SK-N-SH (cell line): Measurements from ENCODE around the gene IMPA2. TPM values are rescaled to one million over a fixed set of nuclear protein-coding genes. Genes with fewer than 3 reads are reported as not detected.

ENCODE experiments used
- CTCF ChIA-PET: fragments of 300-600, 350-600 bp; formaldehyde crosslinking; extraction: SDS; loops from one replicate; lab custom pipeline; 2021; lab: Yijun Ruan, JAX
- POLR2A ChIA-PET: fragments of 350-600 bp; sonication (Branson Sonifier 250); formaldehyde crosslinking; extraction: SDS; loops from one replicate; lab custom pipeline; 2020; ENCODE audit warnings: antibody characterized with exemption, inconsistent platforms; lab: Yijun Ruan, JAX
- DNase-seq: peaks from one replicate; pipeline ENCODE4 v3.0.0; 2012
- H2AFZ ChIP-seq: fragments of 200-600 bp; sonication (generic); 2 replicates; pipeline ENCODE4 v1.8.1; 2016; ENCODE audit warnings: antibody characterized with exemption, mild to moderate bottlenecking, low read depth
- H3F3A ChIP-seq: fragments of 200-600 bp; sonication (generic); replicated peaks from 2 replicates; pipeline ENCODE3; 2016; ENCODE audit warnings: antibody characterized with exemption, mild to moderate bottlenecking; ENCODE audit not compliant: insufficient read depth
- H3K27ac ChIP-seq, 2 experiments: fragments of 200-500 bp in 1 of 2; fragments of 200-600 bp in 1 of 2; sonication (Bioruptor generic) in 1 of 2; sonication (generic), shearing (Covaris generic) in 1 of 2; 2 replicates each; pipeline versions ENCODE4 v1.5.1 to v1.6.1; 2014 to 2016; ENCODE audit warnings: low read depth in 2 of 2, inconsistent platforms in 1 of 2, low read length in 1 of 2, mild to moderate bottlenecking in 1 of 2, mixed read lengths in 1 of 2
- H3K27me3 ChIP-seq: fragments of 200-600 bp; sonication (generic), shearing (Covaris generic); 2 replicates; pipeline ENCODE4 v1.6.1; 2016; ENCODE audit warnings: mixed run types; ENCODE audit not compliant: insufficient read depth
- H3K36me3 ChIP-seq, 2 experiments: fragments of 200-500 bp in 1 of 2; fragments of 200-600 bp in 1 of 2; sonication (Bioruptor generic) in 1 of 2; sonication (generic) in 1 of 2; replicated peaks in 1 of 2; 2 replicates each; pipeline versions ENCODE3 to v1.5.1; 2014 to 2016; ENCODE audit warnings: low read length in 1 of 2, mild to moderate bottlenecking in 1 of 2; ENCODE audit not compliant: insufficient read depth in 2 of 2, control insufficient read depth in 1 of 2
- H3K4me1 ChIP-seq, 2 experiments: fragments of 200-500 bp in 1 of 2; fragments of 200-600 bp in 1 of 2; sonication (Bioruptor generic) in 1 of 2; sonication (generic), shearing (Covaris generic) in 1 of 2; 2 replicates each; pipeline versions ENCODE4 v1.5.1 to v1.6.1; 2014 to 2016; ENCODE audit warnings: low read depth in 1 of 2, low read length in 1 of 2, mixed run types in 1 of 2; ENCODE audit not compliant: insufficient read depth in 2 of 2, control insufficient read depth in 1 of 2
- H3K4me2 ChIP-seq: fragments of 200-600 bp; sonication (generic), shearing (Covaris generic); 2 replicates; pipeline ENCODE4 v1.6.1; 2017; ENCODE audit warnings: mixed run types
- H3K4me3 ChIP-seq, 2 experiments: fragments of 200-500 bp in 1 of 2; fragments of 200-600 bp in 1 of 2; sonication (Bioruptor generic) in 1 of 2; sonication (generic), shearing (Covaris generic) in 1 of 2; 2 replicates each; pipeline versions ENCODE4 v1.5.1 to v1.8.1; 2014 to 2016; ENCODE audit warnings: low read depth in 2 of 2, inconsistent platforms in 1 of 2, low read length in 1 of 2, mild to moderate bottlenecking in 1 of 2, mixed read lengths in 1 of 2, moderate library complexity in 1 of 2
- H3K79me2 ChIP-seq: fragments of 200-600 bp; sonication (generic); 2 replicates; pipeline ENCODE4 v1.8.1; 2017; ENCODE audit warnings: mild to moderate bottlenecking; ENCODE audit not compliant: insufficient read depth
- H3K9ac ChIP-seq: fragments of 200-600 bp; sonication (generic); 2 replicates; pipeline ENCODE4 v1.6.1; 2017; ENCODE audit warnings: mixed run types
- H3K9me2 ChIP-seq: fragments of 200-600 bp; sonication (generic); 2 replicates; pipeline ENCODE4 v1.6.1; 2017; ENCODE audit warnings: mixed run types
- H3K9me3 ChIP-seq: fragments of 200-600 bp; sonication (generic); 2 replicates; pipeline ENCODE4 v1.6.1; 2017; ENCODE audit warnings: mixed run types, mild to moderate bottlenecking, moderate library complexity
- H4K20me1 ChIP-seq: fragments of 200-600 bp; sonication (generic); 2 replicates; pipeline ENCODE4 v1.6.1; 2017; ENCODE audit warnings: mild to moderate bottlenecking, mixed run types; ENCODE audit not compliant: insufficient read depth
- CHD2 ChIP-seq: fragments of 150-350 bp; IDR thresholded peaks from 2 replicates; pipeline ENCODE4 v1.6.1; 2018; ENCODE audit warnings: low read length; ENCODE audit not compliant: partially characterized antibody
- EP300 ChIP-seq, 2 experiments: IDR thresholded peaks; 2 replicates each; pipeline versions ENCODE4 v1.4.0 to v1.6.1; 2012; ENCODE audit warnings: borderline replicate concordance in 1 of 2, low read depth in 1 of 2, low read length in 1 of 2
- FOSL2 ChIP-seq: IDR thresholded peaks from 2 replicates; pipeline ENCODE4 v1.4.0; 2012; ENCODE audit warnings: low read depth, mild to moderate bottlenecking, moderate library complexity, borderline replicate concordance
- FOXJ3 ChIP-seq: sonication (generic); formaldehyde crosslinking; IDR thresholded peaks from 2 replicates; pipeline ENCODE4 v1.5.1; 2020; ENCODE audit warnings: mild to moderate bottlenecking, missing genetic modification reagents
- GATA2 ChIP-seq: sonication (generic); formaldehyde crosslinking; IDR thresholded peaks from 2 replicates; pipeline ENCODE4 v1.5.0; 2020; ENCODE audit warnings: mild to moderate bottlenecking, missing genetic modification reagents
- JUND ChIP-seq: IDR thresholded peaks from 2 replicates; pipeline ENCODE4 v1.4.0; 2012
- MAX ChIP-seq: IDR thresholded peaks from 2 replicates; pipeline ENCODE4 v1.4.0; 2012; ENCODE audit warnings: low read depth
- MEF2A ChIP-seq: IDR thresholded peaks from 2 replicates; pipeline ENCODE4 v1.4.0; 2012; ENCODE audit warnings: low read depth, borderline replicate concordance
- NFIC ChIP-seq: IDR thresholded peaks from 2 replicates; pipeline ENCODE4 v1.4.0; 2012; ENCODE audit warnings: borderline replicate concordance
- PBX3 ChIP-seq: IDR thresholded peaks from 2 replicates; pipeline ENCODE4; 2012
- RAD21 ChIP-seq: IDR thresholded peaks from 2 replicates; pipeline ENCODE4 v1.6.1; 2012; ENCODE audit warnings: mild to moderate bottlenecking, low read length
- RCOR1 ChIP-seq: fragments of 150-350 bp; IDR thresholded peaks from 2 replicates; pipeline ENCODE4 v1.6.1; 2017; ENCODE audit warnings: antibody characterized with exemption, low read length
- REST ChIP-seq: IDR thresholded peaks from 2 replicates; pipeline ENCODE4 v1.6.1; 2012; ENCODE audit warnings: mild to moderate bottlenecking, low read depth, low read length, moderate library complexity
- RXRA ChIP-seq: IDR thresholded peaks from 2 replicates; pipeline ENCODE4 v1.4.0; 2012; ENCODE audit warnings: low read depth, mild to moderate bottlenecking, borderline replicate concordance
- SIN3A ChIP-seq: IDR thresholded peaks from 2 replicates; pipeline ENCODE4 v1.6.1; 2012; ENCODE audit warnings: low read depth, mild to moderate bottlenecking, low read length, moderate library complexity, borderline replicate concordance
- USF1 ChIP-seq: IDR thresholded peaks from 2 replicates; pipeline ENCODE4 v1.4.0; 2012; ENCODE audit warnings: low read depth, borderline replicate concordance
- USF2 ChIP-seq: fragments of 150-350 bp; IDR thresholded peaks from 2 replicates; pipeline ENCODE4 v1.6.1; 2017; ENCODE audit warnings: antibody characterized with exemption, low read length, low read depth, borderline replicate concordance
- YY1 ChIP-seq: IDR thresholded peaks from 2 replicates; pipeline ENCODE4 v1.4.0; 2012; ENCODE audit warnings: low read depth, mild to moderate bottlenecking
- ZBTB33 ChIP-seq: IDR thresholded peaks from 2 replicates; pipeline ENCODE4 v1.4.0; 2012; ENCODE audit warnings: low read depth, borderline replicate concordance
- WGBS: methylation state at CpG from one replicate; pipeline ENCODE4 v1.1.6; 2017; ENCODE audit warnings: low lambda C conversion rate; 5-methylcytosine and 5-hydroxymethylcytosine counted together
- polyA plus RNA-seq, 3 experiments: library from polyadenylated mRNA; depleted of rRNA; stranded (reverse); fragments of >200 nt; gene quantifications; 2 replicates each; pipeline ENCODE4 v1.2.3, GENCODE V29; 2012

The IMPA2 gene
- polyA plus RNA-seq, 1 of the 3 experiments (the other 2 are of a cell fraction), result 0.18 TPM

GRCh38 chr18:12064086-12064763 is 82.9 kb downstream of the IMPA2 start:
- Histone ChIP-seq H3K4me1 (peaks cover 0 to 14% of the 10 kb centered on the region in 2 experiments; a peak in 1 of 4 replicates), H3K27ac (no peak overlapping the region), H4K20me1 (no peaks in the 10 kb centered on the region), H3K27me3 (no peaks in the 10 kb centered on the region), H3K4me3 (no peak overlapping the region), H3F3A (no peaks in the 10 kb centered on the region), H3K79me2 (no peaks in the 10 kb centered on the region), H3K36me3 (no peaks in the 10 kb centered on the region), H3K9me2 (no peaks in the 10 kb centered on the region), H3K9me3 (no peaks in the 10 kb centered on the region), H2AFZ (no peak overlapping the region), H3K9ac (no peak overlapping the region), H3K4me2 (no peak overlapping the region)
- ChIA-PET CTCF (interaction anchor here (1.5 kb wide), 1 partner anchor 26 kb away, joined by 3 read pairs; no protein-coding TSS in a partner anchor), POLR2A (no interaction called here)
- DNase-seq, result no peak
- 64% methylated on average over 3 of the region's 7 CpGs for WGBS
- TF ChIP-seq NFIC (no peak), RXRA (no peak), EP300 (IDR thresholded peaks at IDR 0.05; ENCODE audit: borderline replicate concordance in 1 of 2, low read depth in 1 of 2, low read length in 1 of 2) (no peak), MAX (no peak), ZBTB33 (no peak), REST (no peak), PBX3 (no peak), YY1 (no peak), MEF2A (no peak), USF2 (no peak), SIN3A (no peak), RCOR1 (no peak), JUND (no peak), GATA2 (no peak), FOSL2 (no peak), FOXJ3 (CRISPR knock-in tag) (no peak), USF1 (no peak), RAD21 (no peak), CHD2 (no peak)
